GM21390 (cell line): ENCODE results near the gene SLC7A10.

Source experiments
- ATAC-seq: cut with Tn5 transposase; IDR thresholded peaks from one replicate; pipeline ENCODE4 v1.9.1; 2021; ENCODE audit not compliant: unreplicated experiment

SLC7A10 gene

GRCh38 chr19:33255781-33256180 lies 30.1 kb upstream of the SLC7A10 start:
- no peak for ATAC-seq

- ATAC-seq = no peak
Observed at GRCh38 chr19:33254245-33254824, 28.7 kb upstream of the SLC7A10 start.

- ATAC-seq = no peak
Observed at GRCh38 chr19:33252971-33253370, 27.3 kb upstream of the SLC7A10 start.

- no peak for ATAC-seq
Observed at GRCh38 chr19:33252418-33252962, 26.8 kb upstream of the SLC7A10 start.

GRCh38 chr19:33251526-33252090 lies 26.0 kb upstream of the SLC7A10 start:
- ATAC-seq = no peak

- ATAC-seq = no peak
Observed at GRCh38 chr19:33251076-33251475, 25.4 kb upstream of the SLC7A10 start.

GRCh38 chr19:33250500-33250899 lies 24.9 kb upstream of the SLC7A10 start:
- no peak for ATAC-seq

GRCh38 chr19:33249740-33250366 lies 24.2 kb upstream of the SLC7A10 start:
- no peak for ATAC-seq

GRCh38 chr19:33248954-33249613 lies 23.4 kb upstream of the SLC7A10 start:
- no peak for ATAC-seq

- ATAC-seq = no peak
Observed at GRCh38 chr19:33248553-33248953, 22.9 kb upstream of the SLC7A10 start.

- ATAC-seq = no peak
Observed at GRCh38 chr19:33248104-33248503, 22.5 kb upstream of the SLC7A10 start.

GRCh38 chr19:33247441-33247819 lies 21.8 kb upstream of the SLC7A10 start:
- ATAC-seq = no peak

GRCh38 chr19:33246709-33247440 lies 21.2 kb upstream of the SLC7A10 start:
- ATAC-seq = no peak

GRCh38 chr19:33245948-33246708 lies 20.5 kb upstream of the SLC7A10 start:
- no peak for ATAC-seq

- no peak for ATAC-seq
Observed at GRCh38 chr19:33242911-33243310, 17.3 kb upstream of the SLC7A10 start.

GRCh38 chr19:33242131-33242530 lies 16.5 kb upstream of the SLC7A10 start:
- ATAC-seq = no peak

- no peak for ATAC-seq
Observed at GRCh38 chr19:33241530-33242101, 16.0 kb upstream of the SLC7A10 start.

GRCh38 chr19:33241091-33241529 lies 15.5 kb upstream of the SLC7A10 start:
- no peak for ATAC-seq

GRCh38 chr19:33240181-33240771 lies 14.6 kb upstream of the SLC7A10 start:
- ATAC-seq = no peak
